NCI-H526 (cell line): Measurements from ENCODE around the gene GPAM.
A peak's percentile ranks its signal among the peaks of the same experiment; 100 is the strongest.

Source experiments
- DNase-seq, 2 experiments: peaks; one replicate each; lab custom pipeline; 2025; lab: John Stamatoyannopoulos, UW

GPAM gene

DNA sequence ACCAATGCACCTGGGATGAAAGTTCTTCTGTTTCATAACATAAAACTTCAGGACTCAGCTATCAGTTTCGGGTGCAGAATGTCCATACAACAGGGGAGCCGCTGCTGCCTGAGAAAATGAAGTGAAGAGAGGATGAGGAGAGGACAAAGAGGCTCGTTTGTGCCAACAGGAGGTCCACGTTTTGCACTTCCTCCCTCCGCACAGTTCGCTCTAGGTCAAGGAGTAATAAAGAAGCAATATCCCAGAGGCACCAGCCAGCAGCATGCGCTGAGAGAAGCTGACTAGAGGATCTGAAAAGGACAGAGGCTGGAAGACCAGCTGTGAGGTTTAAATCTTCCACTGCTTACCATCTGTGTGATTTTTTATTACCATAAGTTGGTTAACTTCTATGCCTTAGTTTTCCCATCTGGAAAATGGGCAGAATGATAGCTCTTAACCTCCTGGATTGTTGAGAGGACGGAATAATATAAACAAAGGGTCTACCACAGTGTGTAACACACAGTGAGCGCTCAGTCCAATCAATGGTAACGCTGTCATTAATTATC lies 709 bp downstream of the GPAM start:
- DNase-seq, result no peak

DNA sequence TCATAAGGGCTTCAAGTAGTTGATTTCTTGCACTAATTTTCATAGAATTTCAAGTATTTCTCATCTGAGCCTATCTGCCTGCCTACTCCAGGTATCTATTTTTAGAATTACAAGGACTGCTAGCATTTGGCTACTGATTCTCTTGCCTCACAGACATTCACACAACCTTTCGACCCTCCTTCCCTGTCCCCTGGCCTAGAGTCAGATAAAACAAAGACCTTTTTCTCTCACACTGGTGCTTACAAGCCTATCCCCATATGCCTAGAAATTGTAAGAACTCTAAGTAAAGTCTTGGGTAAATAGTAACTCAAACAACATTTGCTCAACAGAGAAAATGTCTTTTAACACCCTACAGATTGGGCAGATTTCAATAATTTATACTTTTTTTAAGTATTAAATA lies 6.3 kb downstream of the GPAM start:
- DNase-seq, result no peak

DNA sequence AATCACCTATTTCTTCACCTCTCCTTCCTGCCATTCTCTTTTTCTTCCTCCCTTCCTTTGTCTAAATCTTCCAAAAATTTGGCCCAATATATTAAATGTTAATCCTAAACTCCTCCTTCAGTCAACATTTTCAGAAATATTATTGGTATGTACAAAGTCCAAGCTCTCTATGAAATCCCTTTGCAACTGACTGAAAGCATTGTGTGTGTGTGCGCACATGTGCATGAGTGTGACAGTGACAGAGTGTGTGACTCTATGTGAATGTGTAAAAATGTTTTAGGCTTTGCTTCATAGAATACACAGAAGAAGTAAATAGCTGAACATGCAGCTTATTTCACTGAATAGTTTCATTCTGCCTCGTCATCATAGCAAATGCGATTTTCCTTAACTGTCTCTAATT lies 7.0 kb downstream of the GPAM start:
- no peak for DNase-seq

DNA sequence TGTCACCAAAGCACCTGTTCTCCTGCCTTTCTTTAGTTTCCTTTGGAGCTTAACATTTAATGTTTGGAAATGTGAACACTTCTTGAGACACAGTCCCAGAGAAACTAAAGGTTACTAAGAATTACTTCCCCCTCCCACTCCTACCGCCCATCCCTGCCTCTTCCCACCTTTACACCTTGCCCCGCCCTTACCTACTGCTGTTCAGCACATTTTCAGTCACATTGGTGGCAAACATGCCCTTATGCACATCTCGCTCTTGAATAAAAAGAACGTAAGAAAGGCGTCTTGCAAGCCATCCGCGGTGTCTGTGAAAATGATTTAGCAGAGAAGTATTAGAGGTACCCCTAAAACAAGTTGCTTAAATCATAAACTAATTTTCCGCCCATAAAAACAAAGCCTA lies 8.2 kb downstream of the GPAM start:
- DNase-seq, result no peak

DNA sequence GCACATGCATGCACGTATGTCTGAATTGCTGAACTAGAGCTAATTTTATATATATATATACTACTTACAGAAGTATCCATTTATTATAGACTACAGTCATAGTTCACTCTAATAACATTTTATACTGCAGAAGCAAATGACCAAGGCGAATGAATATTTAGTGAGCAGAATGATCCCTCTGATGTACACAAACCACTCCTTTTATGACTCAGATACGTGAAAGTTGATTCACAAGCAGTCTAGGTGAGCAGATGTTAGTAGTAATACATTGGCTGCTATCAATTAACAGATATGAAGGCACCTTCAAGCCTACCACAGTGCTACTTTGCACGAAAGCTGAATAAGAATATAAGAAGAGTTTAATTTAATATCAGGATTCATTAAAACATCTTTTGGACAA lies 10.4 kb downstream of the GPAM start:
- DNase-seq, result no peak

DNA sequence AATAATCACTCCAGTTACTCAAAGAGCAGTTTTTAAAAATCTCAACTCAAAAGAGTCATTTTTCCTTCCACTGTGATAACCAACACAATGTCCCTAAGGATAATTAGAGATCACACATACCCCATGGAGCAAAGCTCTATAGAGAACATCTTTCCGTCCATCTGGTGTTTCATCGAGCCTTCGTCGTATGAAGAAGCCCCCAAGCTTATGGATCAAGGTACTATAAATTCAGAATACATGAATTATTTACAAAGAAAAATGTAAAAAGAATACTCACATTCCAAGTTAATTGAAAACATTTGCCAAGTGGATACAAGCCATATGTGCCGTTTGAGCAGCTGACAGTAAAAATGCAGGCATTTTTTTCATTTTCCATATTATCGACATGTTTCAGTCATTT lies 14.8 kb downstream of the GPAM start:
- no peak for DNase-seq

DNA sequence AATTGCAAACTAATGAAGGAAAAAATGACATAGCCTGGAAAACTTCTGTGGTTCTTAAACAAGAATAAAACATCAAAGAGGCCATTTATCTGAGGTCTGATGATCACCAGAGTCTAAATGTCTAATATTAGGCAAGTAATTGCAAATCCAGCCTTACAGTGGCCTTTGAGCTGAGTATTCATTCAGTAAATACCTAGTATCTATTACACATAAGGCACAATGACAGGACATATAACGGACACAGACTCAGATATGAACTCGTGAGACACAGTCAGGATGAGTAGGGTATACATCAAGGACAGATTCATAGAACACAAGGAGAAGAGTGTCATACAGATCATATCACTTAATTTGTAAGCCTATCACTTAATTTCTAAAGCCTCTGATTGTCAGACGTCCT lies 16.8 kb downstream of the GPAM start:
- DNase-seq, result no peak

DNA sequence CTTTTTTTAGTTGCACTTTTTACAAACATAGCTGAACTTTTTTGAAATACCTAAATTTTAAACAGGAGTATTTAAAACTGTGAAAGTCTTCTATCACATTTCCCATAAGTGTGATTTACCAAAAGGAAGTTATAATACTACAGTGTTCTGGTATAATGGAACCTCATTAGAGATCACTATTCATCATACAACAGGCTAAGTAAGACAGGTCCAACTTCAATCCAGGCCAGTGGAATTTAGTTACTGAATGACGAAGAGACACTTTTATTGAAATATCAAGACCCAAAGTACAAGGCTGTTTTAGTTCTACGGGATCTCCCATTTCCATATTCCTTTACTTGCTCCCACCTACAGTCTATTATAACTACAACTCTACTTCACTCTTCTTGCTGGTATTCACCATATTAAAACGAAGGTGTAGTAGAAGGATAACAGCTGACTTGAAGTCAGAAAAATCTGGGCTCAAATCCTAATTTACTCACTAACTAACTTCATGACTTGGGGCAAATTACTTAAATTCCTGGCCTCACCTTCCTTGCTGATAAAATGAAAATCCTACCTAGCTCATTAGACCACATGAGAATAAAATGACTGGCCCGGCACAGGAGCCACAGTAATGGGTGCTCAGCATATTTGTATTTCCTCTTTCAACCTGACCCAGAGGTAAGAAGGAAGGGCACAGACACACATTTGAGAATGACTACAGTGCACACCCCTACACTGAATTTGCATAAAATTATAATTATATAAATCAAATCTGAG lies 21.6 kb downstream of the GPAM start:
- DNase-seq, result no peak

DNA sequence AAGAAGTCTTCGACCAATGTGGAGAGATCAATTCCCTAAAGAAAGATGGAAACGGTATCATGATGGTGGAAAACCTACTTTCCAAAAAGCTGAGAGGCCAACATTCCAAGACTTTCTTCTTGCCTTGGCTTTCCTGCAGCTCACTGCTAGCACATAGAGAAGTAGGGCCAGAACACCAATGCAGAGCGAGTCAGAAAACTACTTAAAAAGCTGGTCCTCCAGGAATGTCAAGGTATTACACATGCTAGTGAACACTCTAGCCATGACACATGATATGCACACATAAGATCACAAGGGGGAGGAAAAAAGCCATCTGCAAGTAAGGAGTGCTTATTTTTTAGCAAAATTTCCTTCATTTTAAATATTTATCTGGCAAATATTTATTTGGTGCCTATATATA lies 22.7 kb downstream of the GPAM start:
- no peak for DNase-seq

DNA sequence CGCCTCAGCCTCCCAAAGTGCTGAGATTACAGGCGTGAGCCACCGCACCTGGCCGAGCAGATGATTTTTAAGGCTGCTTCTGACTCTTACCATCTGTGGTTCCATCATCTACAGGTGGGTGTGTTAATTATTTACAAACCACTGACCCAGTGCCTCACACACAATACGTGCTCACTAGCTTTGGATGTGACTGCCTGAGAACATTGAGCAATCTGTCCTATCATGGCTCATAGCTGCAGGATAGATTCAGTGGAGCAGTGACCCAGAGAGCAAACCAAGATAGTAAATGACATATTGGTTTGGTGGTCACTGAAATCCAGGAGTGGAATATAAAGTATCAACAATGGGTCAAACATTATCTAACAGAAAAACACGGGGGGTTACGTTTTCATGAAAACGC lies 24.1 kb downstream of the GPAM start:
- DNase-seq, result no peak

DNA sequence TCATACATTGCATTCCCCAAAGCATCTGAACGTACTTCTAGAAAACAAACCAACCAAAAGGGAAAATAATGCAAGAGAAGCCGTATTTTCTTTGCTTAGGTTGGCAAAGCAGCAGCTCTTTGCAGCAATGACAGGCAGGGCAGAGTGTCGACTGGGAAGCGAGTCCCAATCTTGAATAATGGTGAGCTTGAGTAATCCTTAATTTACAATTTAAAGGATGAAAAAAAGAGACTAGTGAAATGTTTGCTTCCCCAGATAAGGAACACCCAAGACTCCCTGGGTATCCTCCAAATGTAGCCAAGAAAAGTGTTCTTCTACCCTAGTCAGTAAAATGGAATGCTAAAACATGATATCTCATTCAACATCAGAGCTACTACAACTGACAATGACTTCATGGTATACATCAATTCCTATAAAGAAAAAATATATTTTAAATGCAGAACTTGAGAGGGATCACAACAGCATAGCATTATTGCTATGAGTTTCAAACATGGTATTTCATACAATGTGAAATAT lies 32.0 kb downstream of the GPAM start:
- DNase-seq, result no peak

DNA sequence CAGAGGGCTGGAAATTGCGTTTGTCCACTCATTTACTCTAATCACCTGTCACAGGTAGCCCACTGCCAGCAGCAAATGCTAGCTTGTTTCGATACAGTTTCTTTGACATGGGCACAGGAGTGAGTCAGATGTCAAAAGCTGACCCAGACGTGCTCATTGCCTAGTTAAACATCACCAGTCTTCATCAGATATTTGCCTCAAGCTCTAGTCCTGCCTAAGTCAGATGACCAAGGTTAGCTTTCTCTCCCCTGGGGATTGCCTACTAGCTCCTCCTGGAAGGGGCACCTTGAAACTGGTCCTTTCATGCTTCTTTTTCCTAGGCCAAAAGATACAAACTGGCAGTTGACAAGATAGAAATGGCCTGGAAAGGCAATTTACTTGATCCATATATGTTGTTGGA lies 35.2 kb downstream of the GPAM start:
- no peak for DNase-seq

DNA sequence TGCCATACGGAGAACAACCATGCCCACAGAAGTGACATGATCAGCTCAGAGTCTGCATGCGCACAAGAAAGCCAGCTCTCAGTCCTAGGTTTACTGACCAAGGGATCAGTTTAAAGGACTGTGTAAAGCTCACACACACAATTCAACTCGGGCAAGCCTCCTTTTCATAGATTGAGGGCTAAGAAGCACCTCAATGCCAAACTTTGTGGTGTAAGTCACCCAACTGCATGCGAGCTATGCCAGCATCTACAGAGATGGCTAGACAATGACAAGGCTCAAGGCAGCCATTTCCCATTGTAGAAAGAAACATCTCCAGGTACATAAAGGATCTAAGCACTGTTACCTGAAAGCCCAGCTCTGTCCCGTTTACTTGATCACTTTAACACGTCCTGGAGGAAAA lies 36.8 kb downstream of the GPAM start:
- DNase-seq, result no peak

DNA sequence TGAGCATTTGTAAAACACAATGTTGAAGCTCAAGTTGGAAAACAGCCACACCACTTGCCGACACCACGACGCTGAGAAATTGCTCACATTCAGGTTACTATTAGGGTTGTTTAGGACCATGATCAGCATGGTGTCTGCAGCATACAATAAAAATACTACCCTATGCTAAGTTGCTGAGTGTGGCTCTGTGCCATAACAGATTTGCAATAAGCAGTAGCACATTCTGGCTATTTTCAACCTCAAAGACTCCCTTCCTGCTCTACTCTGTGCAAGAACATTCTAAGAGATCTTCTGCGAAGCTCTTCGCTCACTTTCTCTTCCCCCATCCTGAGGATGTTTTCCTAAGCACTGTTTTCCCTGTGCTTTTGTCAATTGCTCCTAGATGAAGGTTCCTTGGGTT lies 38.3 kb downstream of the GPAM start:
- no peak for DNase-seq

DNA sequence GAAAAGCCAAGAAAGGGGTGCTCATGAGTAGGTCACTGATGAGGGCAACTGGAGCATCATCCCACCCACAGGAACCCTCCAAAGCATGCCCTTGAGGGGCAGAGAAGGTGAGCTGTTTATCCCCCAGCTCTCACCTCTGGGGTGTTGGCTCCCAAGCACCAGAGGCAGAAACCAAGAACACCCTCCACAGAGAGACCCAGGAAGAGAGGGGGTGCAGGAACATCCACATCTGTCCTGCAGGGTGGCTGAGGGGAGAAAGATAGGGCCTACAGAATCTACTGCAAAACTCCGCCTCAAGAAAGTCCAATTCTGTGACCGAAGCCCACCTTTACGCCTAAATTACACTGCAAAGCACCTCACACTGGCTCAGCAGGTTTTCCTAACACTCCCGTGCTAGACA lies 40.1 kb downstream of the GPAM start:
- no peak for DNase-seq

DNA sequence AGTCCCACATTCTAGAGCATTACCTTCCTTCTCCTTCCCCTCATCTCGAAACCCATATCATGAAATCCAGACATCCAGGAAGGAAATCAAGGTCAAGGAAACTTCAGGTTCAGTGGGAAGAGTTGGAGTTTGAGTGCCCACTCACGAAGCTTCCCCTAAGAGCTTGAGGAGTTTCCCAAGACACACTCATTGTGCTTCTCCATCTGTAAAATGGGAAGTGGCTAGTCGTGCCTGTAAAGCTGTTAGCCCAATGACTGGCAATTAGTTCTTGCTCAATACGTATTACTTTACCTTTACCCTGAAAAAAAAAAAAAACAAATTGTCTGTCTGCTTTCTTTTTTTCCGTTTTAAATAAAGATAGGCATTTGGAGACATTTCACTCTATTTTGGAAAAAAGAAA lies 42.3 kb downstream of the GPAM start:
- no peak for DNase-seq

DNA sequence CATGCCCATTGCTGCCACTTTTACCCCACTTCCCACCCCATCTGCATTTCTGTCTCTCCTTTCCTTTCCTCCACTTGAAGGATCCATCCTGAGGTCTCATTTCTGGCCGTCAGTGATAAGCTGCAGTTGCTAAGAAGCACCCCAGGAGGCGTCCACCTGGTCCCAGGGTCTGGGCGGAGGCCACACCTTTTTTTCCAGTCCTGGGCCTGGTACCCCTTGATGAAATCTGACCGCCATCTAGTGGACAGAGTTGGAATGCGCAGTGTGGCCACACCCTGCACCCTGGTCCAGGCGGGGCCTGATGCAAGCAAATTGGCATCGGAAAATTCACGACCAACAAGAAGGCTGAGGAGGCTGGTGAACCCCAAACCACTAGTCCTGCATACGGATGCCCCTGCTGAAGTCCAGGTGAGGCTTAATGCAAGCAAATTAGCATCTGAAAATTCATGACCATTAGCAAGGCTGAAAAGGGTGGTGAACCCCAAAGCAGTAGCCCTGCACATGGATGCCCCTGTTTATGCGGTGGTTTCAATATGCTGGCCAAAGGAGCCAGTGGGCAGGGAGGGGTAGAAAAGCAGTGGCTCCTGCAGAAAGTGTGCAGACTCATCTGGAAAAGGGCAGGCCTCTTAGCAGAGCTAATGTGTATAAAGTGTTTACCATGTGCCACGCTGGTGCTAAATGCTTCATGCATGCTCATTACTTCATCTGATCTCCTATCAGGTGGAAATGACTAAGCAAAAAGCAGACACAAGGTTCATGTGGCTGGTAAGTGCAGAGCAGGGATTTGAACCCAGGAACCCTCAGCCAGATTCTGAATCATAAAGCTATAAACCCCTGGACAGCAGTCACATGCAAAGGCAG lies 43.2 kb downstream of the GPAM start:
- DNase-seq, result peak; percentile 60 to 82

DNA sequence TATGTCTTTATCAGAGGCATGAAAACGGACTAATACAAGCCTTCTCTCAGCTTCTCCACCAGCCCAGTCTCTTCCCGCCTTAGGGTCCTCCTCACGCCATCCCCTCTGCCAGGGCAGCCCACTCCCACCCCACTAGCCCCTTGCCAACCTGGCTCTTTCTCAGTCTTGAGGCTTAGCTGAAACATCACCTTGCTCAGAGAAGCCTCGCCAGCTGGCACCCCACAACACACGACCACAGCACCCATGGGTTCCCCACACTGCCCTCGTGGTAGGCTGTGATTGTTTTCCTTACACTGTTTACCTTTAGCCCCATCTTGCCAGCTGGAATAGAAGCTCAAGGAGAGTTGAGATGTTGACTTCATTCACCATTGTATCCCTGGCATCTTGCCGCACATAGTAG lies 44.4 kb downstream of the GPAM start:
- DNase-seq, result no peak

DNA sequence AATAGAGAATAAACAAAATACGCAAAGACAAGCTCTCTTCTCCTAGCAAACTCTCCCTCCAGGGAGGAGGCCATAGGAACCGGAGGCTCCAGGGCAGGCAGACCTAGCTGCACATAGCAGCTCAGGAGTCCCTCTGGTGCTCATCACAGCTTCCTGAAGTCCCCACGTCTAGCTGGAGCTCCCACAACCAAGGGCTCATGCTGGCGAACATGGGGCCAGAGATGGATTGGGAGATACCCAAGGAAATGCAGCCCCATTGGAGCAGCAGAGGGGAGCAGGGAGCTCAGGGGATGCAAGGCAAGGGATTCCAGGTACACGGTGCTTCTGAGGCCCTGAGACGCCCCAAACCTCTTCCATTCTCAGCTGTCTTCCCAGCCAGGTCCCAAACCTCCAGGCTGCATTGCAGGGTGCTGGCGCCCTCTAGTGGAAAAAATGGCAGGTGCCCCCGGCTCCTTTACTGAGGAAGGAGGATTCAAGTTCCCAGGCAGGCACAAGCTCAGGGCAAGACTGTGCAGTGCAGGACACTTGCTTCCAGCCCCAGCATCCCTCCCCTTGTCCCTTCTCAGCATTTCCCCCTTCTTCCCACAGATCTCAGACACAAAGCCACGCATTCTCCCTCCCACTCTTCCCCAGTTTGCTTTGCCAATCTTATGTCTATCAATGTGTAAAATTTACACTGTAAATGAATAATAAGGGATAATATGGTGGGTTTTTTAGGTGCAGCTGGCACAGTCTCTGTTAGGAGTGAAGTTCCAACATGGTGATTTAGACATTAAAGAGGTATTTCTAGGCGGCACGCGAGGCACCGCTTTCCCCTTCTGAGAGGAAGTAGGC lies 46.2 kb downstream of the GPAM start:
- peak; percentile 5 to 54 for DNase-seq

DNA sequence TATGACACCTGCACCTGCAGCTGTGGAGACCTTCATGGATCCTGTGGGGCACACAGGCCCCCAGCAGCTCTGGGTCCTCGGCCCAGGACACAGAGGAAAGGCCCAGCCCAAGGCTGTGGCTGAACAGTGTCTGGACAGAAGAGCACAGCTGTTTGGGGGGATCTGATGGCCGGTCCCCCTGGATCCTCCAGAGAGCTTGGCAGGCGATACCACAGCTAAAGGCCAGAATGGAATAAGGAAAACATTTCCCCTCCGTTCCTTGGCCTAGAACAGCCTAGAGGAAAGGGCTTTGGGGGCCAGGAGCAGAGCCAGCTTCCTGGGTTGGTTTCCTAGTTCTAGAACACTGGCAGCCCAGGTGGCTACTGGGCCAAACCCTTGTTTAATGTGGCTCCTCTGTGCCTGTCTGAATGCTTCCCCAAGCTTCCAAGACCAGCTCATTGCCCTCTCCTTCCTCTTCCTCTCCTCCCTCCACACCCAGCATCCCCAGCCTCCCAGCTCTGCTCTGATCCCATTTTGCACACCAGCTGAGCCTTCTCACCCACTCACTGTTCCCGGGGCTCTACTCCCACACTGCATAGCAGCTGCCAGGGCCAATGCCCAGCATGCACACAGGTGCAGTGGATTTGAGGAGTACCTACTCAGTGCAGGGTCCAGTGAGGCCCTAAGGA lies 46.9 kb downstream of the GPAM start:
- DNase-seq, result no peak

DNA sequence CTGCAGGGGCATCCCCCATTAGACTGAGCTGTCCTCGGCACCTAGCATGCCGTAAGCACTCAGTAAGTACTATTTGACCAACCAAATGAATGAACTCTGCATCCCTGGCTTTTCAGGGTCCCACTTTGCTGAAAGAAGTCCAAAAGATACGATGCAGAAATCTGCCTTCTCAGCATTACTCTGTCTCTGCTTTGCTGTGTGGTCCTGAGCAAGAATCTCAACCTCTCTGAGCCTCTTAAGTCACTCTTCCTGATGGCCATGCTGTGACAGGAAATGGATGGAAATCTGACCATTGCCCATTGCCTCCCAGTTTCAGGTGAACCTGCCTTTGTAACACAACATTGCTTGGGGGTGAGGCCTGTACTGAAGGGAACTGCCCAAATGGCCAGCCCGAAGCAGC lies 48.0 kb downstream of the GPAM start:
- DNase-seq, result no peak

DNA sequence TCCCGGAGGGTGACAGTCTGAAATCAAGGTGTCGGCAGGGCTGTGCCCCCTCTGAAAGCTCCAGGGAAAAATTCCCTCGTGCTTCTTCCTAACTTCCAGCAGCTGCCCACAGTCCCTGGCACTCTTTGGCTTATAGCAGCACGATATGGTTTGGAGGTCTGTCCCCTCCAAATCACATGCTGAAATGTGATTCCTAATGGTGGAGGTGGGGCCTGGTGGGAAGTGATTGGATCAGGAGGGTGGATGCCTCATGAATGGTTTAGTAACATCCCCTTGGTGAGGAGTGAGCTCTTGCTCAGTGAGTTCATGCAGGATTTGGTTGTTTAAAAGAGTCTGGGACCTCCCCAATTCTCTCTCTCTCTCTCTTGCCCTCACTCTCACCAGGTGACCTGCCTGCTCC lies 51.1 kb downstream of the GPAM start:
- DNase-seq, result no peak
